CD4-positive, alpha-beta T cell (primary cell): ENCODE results near the gene ATP5F1D. TPM values are rescaled to one million over a fixed set of nuclear protein-coding genes. Genes with fewer than 3 reads are reported as not detected.

Source experiments
- ATAC-seq: fragments of 200-7000 bp; cut with Tn5 transposase; one replicate; pipeline ENCODE4 v1.10.0; 2022; ENCODE audit warnings: mild to moderate bottlenecking; ENCODE audit not compliant: poor library complexity
- CTCF ChIA-PET: fragments of 350-600 bp; sonication (Branson Sonifier 250); formaldehyde crosslinking; loops from one replicate; lab custom pipeline; 2021; ENCODE audit warnings: antibody characterized with exemption, inconsistent platforms; lab: Charles Lee
- POLR2A ChIA-PET: fragments of 350-600 bp; sonication (Branson Sonifier 250); formaldehyde crosslinking; loops from one replicate; lab custom pipeline; 2021; ENCODE audit warnings: antibody characterized with exemption, inconsistent platforms; lab: Charles Lee
- DNase-seq, 14 experiments: peaks; one replicate each; pipeline ENCODE4 v3.0.0-alpha.2; 2013 to 2020; ENCODE audit warnings: mixed read lengths in 2 of 14
- H3K27ac ChIP-seq, 2 donors: one replicate each; pipeline versions ENCODE4 v1.5.1 to v1.7.0; 2013; ENCODE audit warnings: low read length in 2 of 2, low read depth in 1 of 2, mild to moderate bottlenecking in 1 of 2
- H3K27me3 ChIP-seq, 2 experiments: 1 replicate in 1 of 2; 2 replicates in 1 of 2; pipeline versions ENCODE4 v1.6.1 to v1.7.0; 2013; ENCODE audit warnings: low read length in 2 of 2, control low read depth in 1 of 2, mild to moderate bottlenecking in 1 of 2, moderate library complexity in 1 of 2; ENCODE audit not compliant: insufficient read depth in 2 of 2, control insufficient read depth in 1 of 2
- H3K36me3 ChIP-seq: one replicate; pipeline ENCODE4 v1.6.1; 2013; ENCODE audit warnings: low read length, control low read depth; ENCODE audit not compliant: insufficient read depth
- H3K4me1 ChIP-seq: one replicate; pipeline ENCODE4 v1.6.1; 2013; ENCODE audit warnings: low read length, control low read depth; ENCODE audit not compliant: insufficient read depth
- H3K4me3 ChIP-seq: one replicate; pipeline ENCODE4 v1.5.1; 2013; ENCODE audit warnings: mild to moderate bottlenecking, low read length, moderate library complexity
- H3K9me3 ChIP-seq, 2 experiments: 1 replicate in 1 of 2; 2 replicates in 1 of 2; pipeline versions ENCODE4 v1.6.1 to v1.7.0; 2013; ENCODE audit warnings: low read length in 2 of 2, mild to moderate bottlenecking in 2 of 2, control low read depth in 1 of 2, moderate library complexity in 1 of 2; ENCODE audit not compliant: control insufficient read depth in 1 of 2, insufficient read depth in 1 of 2
- H3K27ac Mint-ChIP-seq: one replicate; pipeline ENCODE4 v1.8.0; 2020; ENCODE audit warnings: mixed read lengths
- H3K27me3 Mint-ChIP-seq: one replicate; pipeline ENCODE4 v1.8.0; 2021; ENCODE audit warnings: mixed read lengths
- H3K36me3 Mint-ChIP-seq: one replicate; pipeline ENCODE4 v1.8.0; 2021; ENCODE audit warnings: low read depth, mixed read lengths
- H3K4me1 Mint-ChIP-seq: one replicate; pipeline ENCODE4 v1.8.0; 2021; ENCODE audit warnings: low read depth, mixed read lengths
- H3K4me3 Mint-ChIP-seq: one replicate; pipeline ENCODE4 v1.8.0; 2020; ENCODE audit warnings: mild to moderate bottlenecking, mixed read lengths
- H3K9me3 Mint-ChIP-seq: one replicate; pipeline ENCODE4 v1.8.0; 2020; ENCODE audit warnings: mixed read lengths
- intact Hi-C, 2 experiments: fragments of 100-400 bp; cut with DNase I in 1 of 2; cut with micrococcal nuclease in 1 of 2; formaldehyde crosslinking; loops; one replicate each; pipeline versions ENCODE4 v1.15.1 to v1.9.0; 2023 to 2025; cut with DNase I, micrococcal nuclease
- total RNA-seq, 174 experiments: library from RNA in 2 of 174; stranded (reverse) in 2 of 174; gene quantifications; one replicate each; pipeline ENCODE4 v1.2.3 and lab custom pipeline; 2021 to 2026
- TF ChIP-seq, protein P1 (sequence below): fragments of 200-600 bp; IDR thresholded peaks from one replicate; pipeline ENCODE4 v1.8.0; 2022; ENCODE audit warnings: antibody characterized with exemption, mild to moderate bottlenecking

The ATP5F1D gene
- total RNA-seq, 2 experiments from 2014 or later = 77.6 to 92.6 TPM

DNA sequence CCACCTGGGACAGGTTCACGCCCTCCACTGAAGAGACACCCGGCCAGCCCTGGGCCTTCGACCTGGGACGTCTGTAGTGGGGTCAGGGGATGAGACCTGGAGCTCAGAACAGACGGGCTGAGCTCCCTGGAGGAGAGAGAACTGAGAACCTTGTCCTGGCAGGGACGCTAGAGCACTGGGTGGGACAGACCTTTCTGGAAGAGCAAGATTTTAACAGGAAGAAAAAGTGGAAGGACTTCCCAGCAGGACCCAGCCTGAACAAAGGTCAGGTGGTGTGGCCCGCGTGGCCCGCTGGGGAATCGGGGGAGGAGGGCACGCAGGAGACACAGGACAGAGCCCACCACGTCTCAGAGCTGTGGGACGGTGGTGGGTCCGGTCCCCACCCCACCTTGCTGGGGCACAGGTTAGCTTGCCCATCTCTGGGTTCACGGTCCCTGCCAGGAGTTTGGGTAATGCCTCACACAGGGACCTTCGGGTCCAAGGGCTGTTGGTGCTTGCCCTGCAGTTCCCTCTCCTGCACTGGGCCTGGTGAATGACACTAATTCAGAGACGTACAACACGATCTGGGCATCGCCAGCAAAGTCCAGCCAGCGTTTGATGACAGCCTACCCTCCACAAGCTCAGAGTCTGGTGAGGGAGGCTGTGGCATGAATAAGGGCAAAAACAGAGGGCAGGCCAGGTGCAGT, 42.9 kb downstream of the ATP5F1D start:
- peaks cover 34 to 49% of the 10 kb centered on the region in 2 experiments for H3K27me3 ChIP-seq

GRCh38 chr19:1284979-1285736, 43.6 kb downstream of the ATP5F1D start:
- ChIA-PET POLR2A (no interaction called here), CTCF (interaction anchor here (0.9 kb wide), 1 partner anchor 41 kb away, joined by 3 read pairs; no protein-coding TSS in a partner anchor)
- Histone ChIP-seq H3K27me3 (peaks cover 37 to 50% of the 10 kb centered on the region in 2 experiments), H3K9me3 (peaks cover 0 to 38% of the 10 kb centered on the region in 2 experiments), H3K27ac (no peak overlapping the region), H3K36me3 (peaks cover 3% of the 10 kb centered on the region), H3K4me1 (peaks cover 15% of the 10 kb centered on the region), H3K4me3 (no peak overlapping the region)
- H3K4me1 Mint-ChIP-seq = peaks cover 8% of the 10 kb centered on the region
- no peak for ATAC-seq
- peak in 1 of 14 experiments; percentile 4 for DNase-seq
- peaks cover 26% of the 10 kb centered on the region for H3K27me3 Mint-ChIP-seq
- H3K27ac Mint-ChIP-seq = no peak overlapping the region
- H3K36me3 Mint-ChIP-seq = peaks cover 3% of the 10 kb centered on the region
- no peaks in the 10 kb centered on the region for H3K9me3 Mint-ChIP-seq
- intact Hi-C loops = no loop called here
- peak overlapping the region; percentile 8 for H3K4me3 Mint-ChIP-seq
- TF ChIP-seq, protein P1, sequence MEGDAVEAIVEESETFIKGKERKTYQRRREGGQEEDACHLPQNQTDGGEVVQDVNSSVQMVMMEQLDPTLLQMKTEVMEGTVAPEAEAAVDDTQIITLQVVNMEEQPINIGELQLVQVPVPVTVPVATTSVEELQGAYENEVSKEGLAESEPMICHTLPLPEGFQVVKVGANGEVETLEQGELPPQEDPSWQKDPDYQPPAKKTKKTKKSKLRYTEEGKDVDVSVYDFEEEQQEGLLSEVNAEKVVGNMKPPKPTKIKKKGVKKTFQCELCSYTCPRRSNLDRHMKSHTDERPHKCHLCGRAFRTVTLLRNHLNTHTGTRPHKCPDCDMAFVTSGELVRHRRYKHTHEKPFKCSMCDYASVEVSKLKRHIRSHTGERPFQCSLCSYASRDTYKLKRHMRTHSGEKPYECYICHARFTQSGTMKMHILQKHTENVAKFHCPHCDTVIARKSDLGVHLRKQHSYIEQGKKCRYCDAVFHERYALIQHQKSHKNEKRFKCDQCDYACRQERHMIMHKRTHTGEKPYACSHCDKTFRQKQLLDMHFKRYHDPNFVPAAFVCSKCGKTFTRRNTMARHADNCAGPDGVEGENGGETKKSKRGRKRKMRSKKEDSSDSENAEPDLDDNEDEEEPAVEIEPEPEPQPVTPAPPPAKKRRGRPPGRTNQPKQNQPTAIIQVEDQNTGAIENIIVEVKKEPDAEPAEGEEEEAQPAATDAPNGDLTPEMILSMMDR = no peak

More for the DNA sequence above, 42.9 kb downstream of the ATP5F1D start:
- H3K36me3 ChIP-seq = peaks cover 7% of the 10 kb centered on the region
- peaks cover 0 to 34% of the 10 kb centered on the region in 2 experiments for H3K9me3 ChIP-seq
- H3K4me1 ChIP-seq = peaks cover 22% of the 10 kb centered on the region
- TF ChIP-seq, protein P1 = no peak
- peaks cover 9% of the 10 kb centered on the region for H3K36me3 Mint-ChIP-seq
- DNase-seq (no peak), ATAC-seq (no peak)
- no peak overlapping the region for H3K27ac ChIP-seq
- CTCF ChIA-PET = interaction anchor here (0.9 kb wide), 1 partner anchor 40 kb away, joined by 3 read pairs; no protein-coding TSS in a partner anchor
- H3K4me1 Mint-ChIP-seq = peaks cover 15% of the 10 kb centered on the region
- no peak overlapping the region for H3K4me3 ChIP-seq
- no peaks in the 10 kb centered on the region for H3K9me3 Mint-ChIP-seq
- peak overlapping the region; percentile 8 for H3K4me3 Mint-ChIP-seq
- intact Hi-C loops = no loop called here
- no peak overlapping the region for H3K27ac Mint-ChIP-seq
- peaks cover 26% of the 10 kb centered on the region for H3K27me3 Mint-ChIP-seq
- POLR2A ChIA-PET = interaction anchor here (1.5 to 2.0 kb wide), 2 partner anchors 9 to 15 kb away, joined by 7 read pairs; partner anchors contain the start of genes CIRBP and FAM174C

- peaks cover 26% of the 10 kb centered on the region for H3K27me3 Mint-ChIP-seq
- no peak for DNase-seq
- TF ChIP-seq, protein P1 = no peak
- peaks cover 4% of the 10 kb centered on the region for H3K4me1 Mint-ChIP-seq
- no peak for ATAC-seq
- no peaks in the 10 kb centered on the region for H3K36me3 Mint-ChIP-seq
- POLR2A ChIA-PET = no interaction called here
- peaks cover 0 to 42% of the 10 kb centered on the region in 2 experiments for H3K9me3 ChIP-seq
- H3K27me3 ChIP-seq = peaks cover 42 to 50% of the 10 kb centered on the region in 2 experiments
- peak within 1 kb of the TSS; percentile 8 for H3K4me3 Mint-ChIP-seq
- peaks cover 14% of the 10 kb centered on the region for H3K4me1 ChIP-seq
- H3K9me3 Mint-ChIP-seq = no peaks in the 10 kb centered on the region
- H3K27ac ChIP-seq = no peak within 1 kb of the TSS
- intact Hi-C loops = no loop called here
- no peaks in the 10 kb centered on the region for H3K36me3 ChIP-seq
- no peak within 1 kb of the TSS for H3K27ac Mint-ChIP-seq
- H3K4me3 ChIP-seq = no peak within 1 kb of the TSS
- CTCF ChIA-PET = no interaction called here
Observed at GRCh38 chr19:1285737-1286360, 44.3 kb downstream of the ATP5F1D start, which contains the start of gene EFNA2. Gene EFNA2 (plus strand): TSS chr19:1285873. CDS start chr19:1286169, 296 bp downstream.
